Stimulated activated CD8-positive, alpha-beta memory T cell treated with anti-CD3 and anti-CD28 coated beads, Interleukin-7, amount 100 ng/mL, for 1 hour (primary cell): ENCODE measurements around the gene SLC23A2.

Experiments used
- DNase-seq, 2 donors: peaks; one replicate each; pipeline ENCODE4 v3.0.0-alpha.2; 2020; ENCODE audit warnings: low read depth in 2 of 2

Gene SLC23A2

DNA sequence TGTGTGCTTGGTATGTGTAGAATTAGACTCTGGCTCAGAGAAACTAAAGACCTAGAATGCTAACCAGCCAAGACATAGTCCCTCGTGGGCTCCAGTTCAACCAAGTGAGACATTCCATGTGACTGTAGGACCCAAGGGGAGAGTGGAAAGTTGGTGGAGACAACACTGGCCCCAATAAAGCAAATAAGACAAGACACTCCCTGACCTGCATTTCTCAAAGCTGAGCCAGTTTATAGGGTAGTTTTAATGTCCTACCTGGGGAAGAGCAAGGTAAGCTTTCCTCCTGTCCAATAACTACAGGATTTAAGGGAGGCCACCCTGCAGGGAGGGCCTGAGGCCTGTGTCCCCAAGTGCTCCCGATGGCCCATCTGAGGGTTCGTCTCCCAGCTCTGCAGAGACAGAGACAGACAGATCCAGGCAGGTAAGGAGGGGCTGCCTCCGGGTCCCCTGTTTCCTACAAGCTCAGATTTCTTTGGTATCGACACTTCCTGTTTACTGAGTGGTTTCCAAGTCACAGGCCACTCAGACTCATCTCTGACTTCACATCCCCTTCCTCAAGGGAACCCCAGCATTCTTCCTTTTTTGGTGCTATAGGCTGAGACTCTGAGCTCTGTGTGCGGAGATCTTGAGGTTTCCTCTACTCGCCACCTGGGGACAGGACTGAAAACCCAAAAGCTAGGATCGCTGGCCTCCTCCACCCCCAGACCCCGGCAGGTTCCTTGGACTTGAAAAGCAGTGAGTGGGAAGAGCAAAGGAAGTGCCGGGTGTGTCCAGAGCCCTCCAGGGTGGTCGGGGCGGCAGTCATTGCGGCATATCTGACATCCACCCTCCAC lies 187.2 kb downstream of the SLC23A2 start:
- no peak for DNase-seq

DNA sequence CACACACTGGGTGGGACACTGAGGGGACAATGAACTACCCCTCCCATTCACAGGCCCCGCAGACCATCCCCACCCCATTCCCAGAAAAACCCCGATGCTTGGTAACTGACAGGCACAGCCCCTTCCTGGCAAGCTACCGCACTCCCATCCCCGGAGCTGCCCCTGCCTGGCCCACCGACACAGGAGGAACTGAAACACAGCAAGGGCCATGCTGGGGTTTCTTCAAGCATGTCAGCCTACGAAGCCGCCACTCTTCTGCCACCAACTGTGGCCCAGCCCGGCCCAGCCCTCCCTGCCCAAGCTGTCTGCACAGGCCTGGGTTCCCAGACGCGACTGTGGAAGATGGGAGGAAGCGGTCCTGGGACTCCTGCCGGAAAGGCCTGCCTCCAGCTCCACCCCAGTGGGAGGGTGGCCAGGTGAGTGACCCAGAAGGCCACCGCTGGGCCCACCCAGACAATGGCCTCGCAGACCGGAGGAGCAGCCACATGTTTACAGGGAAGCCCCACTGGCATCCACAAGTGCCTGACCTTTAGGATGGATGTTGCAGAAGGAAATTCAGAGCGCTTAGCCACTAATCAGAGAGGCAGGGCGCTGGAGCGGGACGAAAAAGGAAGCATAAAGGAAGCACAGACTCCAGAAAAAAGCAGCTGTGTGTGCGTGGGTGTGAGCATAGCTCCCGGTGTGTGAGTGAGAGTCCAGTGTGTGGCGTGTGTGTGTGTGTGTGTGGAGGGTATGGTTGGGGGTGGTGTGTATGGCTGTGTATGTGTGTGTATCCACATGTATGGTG lies 188.0 kb downstream of the SLC23A2 start:
- no peak for DNase-seq

DNA sequence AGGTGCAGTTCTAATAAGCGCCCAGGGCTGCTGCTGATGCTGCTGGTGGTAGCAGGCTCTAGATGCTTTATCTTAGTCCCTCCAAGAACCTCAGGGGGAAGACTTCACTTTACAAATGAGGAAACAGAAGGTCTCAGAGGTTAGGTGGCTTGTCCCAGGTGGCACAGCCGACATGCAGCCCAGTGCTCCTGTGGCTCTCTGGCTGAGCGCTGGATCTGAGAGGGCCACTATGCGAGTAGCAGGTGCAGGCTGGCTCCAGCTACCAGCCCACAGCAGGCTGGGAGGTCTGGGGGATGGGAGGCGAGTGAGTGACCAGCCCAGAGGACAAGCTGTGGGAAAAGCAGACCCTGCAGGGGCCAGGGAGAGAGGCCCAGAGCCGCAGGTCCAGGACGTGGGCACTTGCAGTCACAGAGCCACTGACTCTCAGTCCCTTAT lies 188.7 kb downstream of the SLC23A2 start:
- DNase-seq, result no peak

DNA sequence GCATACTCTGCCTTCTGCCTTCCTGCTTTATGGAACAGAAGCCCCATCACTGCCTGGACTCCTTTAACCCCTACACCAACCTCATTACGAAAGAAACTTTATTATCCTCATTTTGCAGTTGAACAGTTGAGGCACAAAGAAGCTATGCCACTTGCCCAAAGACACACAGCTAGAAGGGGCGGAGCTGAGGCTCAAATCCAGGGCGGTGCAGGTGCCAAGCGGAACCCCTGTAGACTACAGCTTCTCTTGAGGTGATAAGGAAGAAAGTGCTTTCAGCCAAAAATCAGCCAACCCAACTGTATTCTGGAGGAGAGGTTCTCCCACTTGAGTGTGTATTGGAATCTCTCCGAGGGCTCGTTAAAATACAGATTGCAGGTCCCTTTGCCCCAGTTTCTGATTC lies 189.1 kb downstream of the SLC23A2 start:
- DNase-seq, result no peak

- DNase-seq, result no peak
Observed at GRCh38 chr20:4811661-4812181, 189.6 kb downstream of the SLC23A2 start.

DNA sequence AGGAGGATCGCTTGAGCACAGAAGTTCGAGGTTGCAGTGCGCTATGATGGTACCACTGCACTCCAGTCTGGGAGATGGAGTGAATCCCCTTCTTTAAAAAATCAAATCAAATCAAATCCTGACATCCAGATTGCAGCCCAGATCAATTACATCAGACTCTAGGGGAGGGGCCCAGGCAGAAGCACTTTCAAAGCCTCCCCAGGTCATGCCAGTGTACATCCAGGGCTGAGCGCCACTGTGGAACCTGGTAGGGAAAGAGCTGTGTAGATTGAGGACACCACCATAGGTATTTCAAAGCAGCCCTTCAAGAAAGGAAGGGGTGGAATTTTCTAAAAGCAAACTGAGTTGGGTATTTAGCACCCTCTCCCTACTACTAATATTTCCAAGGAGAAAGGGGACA lies 190.1 kb downstream of the SLC23A2 start:
- DNase-seq, result no peak

DNA sequence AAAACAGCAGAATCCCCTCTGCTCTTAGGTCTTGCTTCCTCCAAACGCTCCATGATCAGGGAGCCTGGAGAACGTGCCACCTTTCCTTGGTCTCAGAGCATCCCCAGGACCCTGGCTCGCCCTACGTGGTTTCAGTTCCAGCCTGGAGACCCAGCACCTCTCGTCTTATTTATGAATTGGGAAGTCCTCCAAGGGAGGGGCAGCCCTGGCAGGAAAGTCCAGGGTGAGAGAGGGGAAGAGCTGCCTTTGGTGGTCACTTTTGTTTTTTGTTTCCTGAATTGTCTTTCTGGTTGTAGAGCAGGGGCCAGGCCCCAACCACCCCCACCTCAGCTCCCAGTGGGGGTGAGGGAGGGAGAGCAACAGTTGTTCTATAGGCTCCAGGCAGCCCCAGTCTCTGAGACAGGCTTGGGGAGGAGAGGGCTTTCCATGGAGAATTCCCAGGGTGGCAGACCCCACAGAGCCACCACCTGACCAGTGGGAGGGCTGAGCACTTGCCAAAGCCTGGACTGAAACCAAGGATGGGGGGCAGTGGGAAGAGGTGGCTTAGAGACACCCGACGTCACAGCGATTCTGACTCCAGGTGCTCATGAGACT lies 190.8 kb downstream of the SLC23A2 start:
- no peak for DNase-seq

DNA sequence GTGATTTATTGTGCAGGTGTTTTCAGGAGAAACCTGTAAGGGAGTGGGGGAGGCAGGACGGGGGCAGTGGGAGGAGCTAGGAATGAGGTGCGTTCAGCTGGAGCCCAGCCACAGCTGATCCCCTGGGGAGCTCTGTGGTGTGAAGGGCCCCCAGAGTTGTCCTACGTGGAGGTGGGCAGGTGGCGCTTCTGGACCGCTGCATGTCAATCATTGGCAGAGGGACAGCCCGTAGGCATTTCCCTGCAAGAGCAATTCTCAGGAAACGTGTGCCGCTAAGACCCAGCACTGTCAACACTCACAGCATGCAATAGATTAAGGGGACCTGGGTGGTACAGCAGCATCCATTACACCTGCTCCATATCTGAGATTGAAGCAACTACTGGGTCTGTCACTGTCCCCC lies 191.6 kb downstream of the SLC23A2 start:
- DNase-seq, result no peak

- no peak for DNase-seq
Observed at GRCh38 chr20:4808872-4809271, 192.4 kb downstream of the SLC23A2 start.

- no peak for DNase-seq
Observed at GRCh38 chr20:4805663-4806449, 195.5 kb downstream of the SLC23A2 start.

- DNase-seq, result no peak
Observed at GRCh38 chr20:4802527-4802926, 198.8 kb downstream of the SLC23A2 start.
